PFSK-1 (cell line): ENCODE data around the gene SIL1.

Source experiments
- FOXP2 ChIP-seq: optimal IDR thresholded peaks from 2 replicates; pipeline ENCODE3; 2011; ENCODE audit warnings: borderline replicate concordance, control low read depth, inconsistent platforms; ENCODE audit not compliant: insufficient read depth; ENCODE audit errors: extremely low read length, extremely low read depth
- POLR2AphosphoS5 ChIP-seq: IDR thresholded peaks from 2 replicates; pipeline ENCODE4 v1.6.1; 2012; ENCODE audit warnings: low read depth, mild to moderate bottlenecking, control low read depth, low read length, moderate library complexity
- SIN3A ChIP-seq: IDR thresholded peaks from 2 replicates; pipeline ENCODE4 v1.6.1; 2012; ENCODE audit warnings: mild to moderate bottlenecking, low read length, moderate library complexity, borderline replicate concordance; ENCODE audit not compliant: insufficient read depth
- TAF1 ChIP-seq: IDR thresholded peaks from 2 replicates; pipeline ENCODE4 v1.6.1; 2012; ENCODE audit warnings: low read length, control low read depth, borderline replicate concordance; ENCODE audit not compliant: insufficient read depth
- TF ChIP-seq, protein P1 (sequence below), 2 experiments: IDR thresholded peaks; 2 replicates each; pipeline versions ENCODE4 v1.6.1 to v1.8.0; 2011 to 2012; ENCODE audit warnings: low read depth in 2 of 2, low read length in 2 of 2, control low read depth in 1 of 2, inconsistent platforms in 1 of 2, mild to moderate bottlenecking in 1 of 2, moderate library complexity in 1 of 2; ENCODE audit not compliant: insufficient read depth in 1 of 2

DNA sequence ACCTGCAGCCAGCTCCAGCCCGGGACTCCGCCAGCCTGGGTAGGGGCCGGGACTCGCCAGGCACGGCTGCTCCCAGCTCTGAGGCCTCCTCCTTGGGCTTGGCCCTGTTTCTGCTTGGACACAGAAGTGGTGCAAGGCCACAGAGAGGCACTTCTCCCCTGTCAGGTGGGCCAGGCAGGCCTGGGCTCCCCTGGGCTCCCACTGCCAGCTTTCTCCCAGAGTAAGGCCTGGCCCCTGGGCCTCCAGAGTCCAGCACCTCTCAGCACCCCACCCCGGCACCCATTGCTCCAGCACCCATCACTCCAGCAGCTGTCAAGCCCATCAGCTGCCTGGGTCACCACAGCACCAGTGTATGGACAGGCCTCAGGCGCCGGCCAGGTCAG lies 251.9 kb downstream of the SIL1 start:
- TF ChIP-seq, protein P1, sequence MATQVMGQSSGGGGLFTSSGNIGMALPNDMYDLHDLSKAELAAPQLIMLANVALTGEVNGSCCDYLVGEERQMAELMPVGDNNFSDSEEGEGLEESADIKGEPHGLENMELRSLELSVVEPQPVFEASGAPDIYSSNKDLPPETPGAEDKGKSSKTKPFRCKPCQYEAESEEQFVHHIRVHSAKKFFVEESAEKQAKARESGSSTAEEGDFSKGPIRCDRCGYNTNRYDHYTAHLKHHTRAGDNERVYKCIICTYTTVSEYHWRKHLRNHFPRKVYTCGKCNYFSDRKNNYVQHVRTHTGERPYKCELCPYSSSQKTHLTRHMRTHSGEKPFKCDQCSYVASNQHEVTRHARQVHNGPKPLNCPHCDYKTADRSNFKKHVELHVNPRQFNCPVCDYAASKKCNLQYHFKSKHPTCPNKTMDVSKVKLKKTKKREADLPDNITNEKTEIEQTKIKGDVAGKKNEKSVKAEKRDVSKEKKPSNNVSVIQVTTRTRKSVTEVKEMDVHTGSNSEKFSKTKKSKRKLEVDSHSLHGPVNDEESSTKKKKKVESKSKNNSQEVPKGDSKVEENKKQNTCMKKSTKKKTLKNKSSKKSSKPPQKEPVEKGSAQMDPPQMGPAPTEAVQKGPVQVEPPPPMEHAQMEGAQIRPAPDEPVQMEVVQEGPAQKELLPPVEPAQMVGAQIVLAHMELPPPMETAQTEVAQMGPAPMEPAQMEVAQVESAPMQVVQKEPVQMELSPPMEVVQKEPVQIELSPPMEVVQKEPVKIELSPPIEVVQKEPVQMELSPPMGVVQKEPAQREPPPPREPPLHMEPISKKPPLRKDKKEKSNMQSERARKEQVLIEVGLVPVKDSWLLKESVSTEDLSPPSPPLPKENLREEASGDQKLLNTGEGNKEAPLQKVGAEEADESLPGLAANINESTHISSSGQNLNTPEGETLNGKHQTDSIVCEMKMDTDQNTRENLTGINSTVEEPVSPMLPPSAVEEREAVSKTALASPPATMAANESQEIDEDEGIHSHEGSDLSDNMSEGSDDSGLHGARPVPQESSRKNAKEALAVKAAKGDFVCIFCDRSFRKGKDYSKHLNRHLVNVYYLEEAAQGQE (IDR thresholded peaks at IDR 0.05; ENCODE audit: insufficient read depth in 1 of 2, low read depth in 2 of 2, low read length in 2 of 2): no peak
- no peak for TF ChIP-seq POLR2AphosphoS5
- no peak for TF ChIP-seq TAF1
- TF ChIP-seq FOXP2: no peak
- TF ChIP-seq SIN3A: no peak
